Placental epithelial cell (primary cell): Measurements from ENCODE around the gene ARGLU1. TPM values are rescaled to one million over a fixed set of nuclear protein-coding genes. Genes with fewer than 3 reads are reported as not detected.

ENCODE experiments used
- total RNA-seq: library from RNA; depleted of rRNA; stranded (reverse); fragments of >200 nt; gene quantifications from 2 replicates; pipeline ENCODE4 v1.2.3, GENCODE V29; 2012

Gene ARGLU1
- total RNA-seq, result 34.9 and 60.9 TPM in 2 replicates

GRCh38 chr13:106567474-106568298 lies at the start of gene ARGLU1:
Gene ARGLU1 (minus strand): TSS chr13:106568137. CDS start chr13:106567919, 218 bp downstream.

GRCh38 chr13:106535552-106536243 lies 32.2 kb downstream of the ARGLU1 start, which contains the start of gene EFNB2:
Gene EFNB2 (minus strand): TSS chr13:106535662. CDS start chr13:106534964, 698 bp downstream.

Other genes starting within 250 kb of the ARGLU1 start
- gene EFNB2, start 32.5 kb downstream of the ARGLU1 start, total RNA-seq, result 36.1 and 40.7 TPM in 2 replicates